HEK293 (cell line): Measurements from ENCODE around the gene LTK.

Experiments used
- CTCF ChIP-seq: fragments of 450-650 bp; formaldehyde crosslinking; IDR thresholded peaks from 2 replicates; pipeline ENCODE4 v1.5.1; 2016; ENCODE audit warnings: missing biosample characterization, missing genetic modification characterization
- ZBTB7A ChIP-seq: fragments of 450-650 bp; formaldehyde crosslinking; IDR thresholded peaks from 2 replicates; pipeline ENCODE4 v1.5.1; 2016; ENCODE audit warnings: low read depth, missing biosample characterization, missing genetic modification characterization
- TF ChIP-seq, protein P1 (sequence below): fragments of 450-650 bp; formaldehyde crosslinking; IDR thresholded peaks from 2 replicates; pipeline ENCODE4 v1.5.1; 2016; ENCODE audit warnings: missing biosample characterization, missing genetic modification characterization, low read depth

DNA sequence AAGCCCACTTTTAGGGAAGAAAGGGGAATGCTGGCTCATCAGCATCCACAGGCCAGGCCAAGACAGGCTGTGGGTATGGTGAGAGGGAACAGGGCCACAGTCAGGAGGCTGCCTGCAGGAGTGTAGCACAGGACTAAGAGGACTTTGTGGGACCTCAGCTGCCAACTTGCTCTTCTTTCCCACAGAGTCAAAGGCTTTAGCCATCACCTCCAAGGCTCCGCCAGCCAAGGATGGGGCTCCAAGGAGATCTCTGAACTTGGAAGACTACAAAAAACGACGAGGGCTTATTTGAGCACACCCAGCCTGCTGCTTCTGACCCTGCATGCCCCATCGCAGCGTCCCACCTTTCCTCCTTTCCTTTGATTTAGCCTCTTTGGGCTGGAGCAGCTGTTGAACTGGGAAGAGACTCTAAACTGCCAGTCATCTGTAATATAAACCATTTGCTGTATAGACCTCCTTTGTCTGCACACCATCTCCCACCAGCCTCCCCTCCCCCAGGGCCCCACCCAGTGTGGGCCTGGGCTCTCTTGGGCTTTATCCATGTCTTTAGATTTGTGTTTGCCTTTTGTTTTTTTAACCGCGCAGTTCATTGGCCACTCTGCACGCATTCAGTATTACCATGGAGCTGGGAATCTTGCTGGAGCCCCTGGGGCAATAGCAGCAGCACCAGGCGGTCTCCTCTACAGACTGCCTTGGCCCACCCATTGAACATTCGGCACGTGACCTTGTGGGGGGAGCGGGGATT lies 33.1 kb downstream of the LTK start:
- TF ChIP-seq, protein P1, sequence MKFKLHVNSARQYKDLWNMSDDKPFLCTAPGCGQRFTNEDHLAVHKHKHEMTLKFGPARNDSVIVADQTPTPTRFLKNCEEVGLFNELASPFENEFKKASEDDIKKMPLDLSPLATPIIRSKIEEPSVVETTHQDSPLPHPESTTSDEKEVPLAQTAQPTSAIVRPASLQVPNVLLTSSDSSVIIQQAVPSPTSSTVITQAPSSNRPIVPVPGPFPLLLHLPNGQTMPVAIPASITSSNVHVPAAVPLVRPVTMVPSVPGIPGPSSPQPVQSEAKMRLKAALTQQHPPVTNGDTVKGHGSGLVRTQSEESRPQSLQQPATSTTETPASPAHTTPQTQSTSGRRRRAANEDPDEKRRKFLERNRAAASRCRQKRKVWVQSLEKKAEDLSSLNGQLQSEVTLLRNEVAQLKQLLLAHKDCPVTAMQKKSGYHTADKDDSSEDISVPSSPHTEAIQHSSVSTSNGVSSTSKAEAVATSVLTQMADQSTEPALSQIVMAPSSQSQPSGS (tag by site-specific recombination) = no peak
- TF ChIP-seq CTCF (tag by site-specific recombination) (no peak), ZBTB7A (tag by site-specific recombination) (no peak)
